SK-N-SH treated with all-trans-retinoic acid at 6 μM for 48 hours (cell line): ENCODE results near the gene SPATS2.

Experiments used
- CSDC2 ChIP-seq: fragments of 250-450 bp; sonication (Bioruptor Pico); IDR thresholded peaks from 2 replicates; pipeline ENCODE4 v1.5.0; 2020; ENCODE audit warnings: mild to moderate bottlenecking, moderate library complexity
- ESRRG ChIP-seq: fragments of 250-450 bp; sonication (Bioruptor Pico); IDR thresholded peaks from 2 replicates; pipeline ENCODE4 v1.6.1; 2021; ENCODE audit warnings: mild to moderate bottlenecking
- GLIS3 ChIP-seq: fragments of 250-450 bp; sonication (Bioruptor Pico); IDR thresholded peaks from 2 replicates; pipeline ENCODE4 v1.5.0; 2020; ENCODE audit warnings: mild to moderate bottlenecking, moderate library complexity
- ZFP3 ChIP-seq: fragments of 250-450 bp; sonication (Bioruptor Pico); IDR thresholded peaks from 2 replicates; pipeline ENCODE4 v1.5.0; 2020; ENCODE audit warnings: mild to moderate bottlenecking, moderate library complexity
- ZFP30 ChIP-seq: fragments of 450-650 bp; formaldehyde crosslinking; IDR thresholded peaks from 2 replicates; pipeline ENCODE4 v1.5.0; 2022; ENCODE audit warnings: mild to moderate bottlenecking, moderate library complexity
- TF ChIP-seq, protein P1 (sequence below): fragments of 250-450 bp; sonication (Bioruptor Pico); IDR thresholded peaks from 2 replicates; pipeline ENCODE4 v1.8.0; 2020; ENCODE audit warnings: mild to moderate bottlenecking, moderate library complexity, borderline replicate concordance

DNA sequence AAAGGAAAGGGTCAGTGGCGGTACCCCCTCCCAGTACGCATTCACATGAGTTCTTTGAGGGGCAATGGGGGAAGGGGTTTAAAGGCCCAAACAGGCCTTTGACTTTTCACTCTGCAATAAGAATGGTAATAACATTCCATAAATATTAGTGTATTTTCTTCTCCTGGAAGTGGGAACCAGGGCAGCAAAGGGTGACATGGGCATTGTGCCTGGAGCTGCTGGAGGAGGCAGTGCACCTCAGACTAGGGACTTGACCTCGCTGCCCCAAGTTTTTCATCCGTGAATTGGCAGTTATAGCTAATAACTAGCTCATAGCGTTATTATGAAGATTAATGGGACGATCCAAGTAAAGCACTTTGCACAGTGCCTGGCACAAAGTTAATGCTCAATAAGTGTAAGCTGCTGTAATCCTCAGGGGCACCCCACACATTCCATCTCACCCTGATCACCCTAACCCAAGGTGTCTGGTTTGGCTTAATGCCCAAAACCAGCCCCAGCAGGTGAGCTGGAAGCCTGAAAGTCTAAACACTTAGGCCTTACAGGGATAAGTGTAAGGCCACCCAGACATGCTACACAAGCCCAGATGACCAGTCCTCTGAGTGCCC, 168.8 kb downstream of the SPATS2 start:
- TF ChIP-seq ZFP3, result no peak
- TF ChIP-seq CSDC2 (CRISPR knock-in tag), result no peak
- no peak for TF ChIP-seq GLIS3 (CRISPR knock-in tag)
- no peak for TF ChIP-seq ESRRG
- TF ChIP-seq, protein P1, sequence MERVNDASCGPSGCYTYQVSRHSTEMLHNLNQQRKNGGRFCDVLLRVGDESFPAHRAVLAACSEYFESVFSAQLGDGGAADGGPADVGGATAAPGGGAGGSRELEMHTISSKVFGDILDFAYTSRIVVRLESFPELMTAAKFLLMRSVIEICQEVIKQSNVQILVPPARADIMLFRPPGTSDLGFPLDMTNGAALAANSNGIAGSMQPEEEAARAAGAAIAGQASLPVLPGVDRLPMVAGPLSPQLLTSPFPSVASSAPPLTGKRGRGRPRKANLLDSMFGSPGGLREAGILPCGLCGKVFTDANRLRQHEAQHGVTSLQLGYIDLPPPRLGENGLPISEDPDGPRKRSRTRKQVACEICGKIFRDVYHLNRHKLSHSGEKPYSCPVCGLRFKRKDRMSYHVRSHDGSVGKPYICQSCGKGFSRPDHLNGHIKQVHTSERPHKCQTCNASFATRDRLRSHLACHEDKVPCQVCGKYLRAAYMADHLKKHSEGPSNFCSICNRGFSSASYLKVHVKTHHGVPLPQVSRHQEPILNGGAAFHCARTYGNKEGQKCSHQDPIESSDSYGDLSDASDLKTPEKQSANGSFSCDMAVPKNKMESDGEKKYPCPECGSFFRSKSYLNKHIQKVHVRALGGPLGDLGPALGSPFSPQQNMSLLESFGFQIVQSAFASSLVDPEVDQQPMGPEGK (CRISPR knock-in tag), result no peak
- no peak for TF ChIP-seq ZFP30 (CRISPR knock-in tag)
